ENCODE results near the gene ELP1. TPM values are rescaled to one million over a fixed set of nuclear protein-coding genes. Genes with fewer than 3 reads are reported as not detected.

The ELP1 gene
- total and polyA plus RNA-seq, 2 of the 4 experiments (the other 2 are of a cell fraction) = 20.0 to 43.2 TPM

- no peak overlapping the region for H2BK15ac ChIP-seq (ENCODE audit: low read depth, low read length)
- POLR2A ChIA-PET (ENCODE audit: unreplicated experiment) = no interaction called here
- H3K79me1 ChIP-seq (ENCODE audit: low read depth in 1 of 2, low read length in 2 of 2) = no peaks in the 10 kb centered on the region; a peak in 1 of 4 replicates
- DNase-seq (no peak), ATAC-seq (ENCODE audit: low read depth) (no peak)
- no peak overlapping the region for H4K8ac ChIP-seq (ENCODE audit: low read depth in 2 of 2, low read length in 2 of 2)
- H3K4me2 ChIP-seq (ENCODE audit: low read depth, low read length) = no peak overlapping the region
- no TSS peak for BruUV-seq (replicated peaks)
- H3K18ac ChIP-seq (ENCODE audit: low read depth, low read length) = no peak overlapping the region
- H3K27me3 ChIP-seq (ENCODE audit: control insufficient read depth, insufficient read depth, low read length) = no peaks in the 10 kb centered on the region
- H3K56ac ChIP-seq (ENCODE audit: extremely low read depth, insufficient read depth, low read length) = no peak overlapping the region
- no peak overlapping the region for H4K5ac ChIP-seq (ENCODE audit: low read depth, low read length)
- H3K9me3 ChIP-seq (ENCODE audit: control insufficient read depth, insufficient read depth, low read length) = no peaks in the 10 kb centered on the region
- H3K23ac ChIP-seq (ENCODE audit: low read depth, low read length) = no peak overlapping the region
- no peak overlapping the region for H2AFZ ChIP-seq (replicated peaks; ENCODE audit: low read length, poor library complexity)
- H2AK9ac ChIP-seq (replicated peaks; ENCODE audit: low read depth, low read length, poor library complexity) = no peak overlapping the region
- dilution Hi-C loops (cut with HindIII; ENCODE audit: low sequenced_read_pairs, unreplicated experiment) (no loop called here), intact Hi-C loops (cut with micrococcal nuclease) (no loop called here), in situ Hi-C loops (cut with MboI; ENCODE audit: low sequenced_read_pairs) (no loop called here)
- H3K4me3 ChIP-seq (ENCODE audit: insufficient read depth, low read depth, low read length) = no peak overlapping the region
- no peak overlapping the region for H3K4ac ChIP-seq (ENCODE audit: low read depth, low read length)
- no peak overlapping the region for H3K14ac ChIP-seq (replicated peaks; ENCODE audit: low read depth, low read length)
- no peak overlapping the region for H3K27ac ChIP-seq (ENCODE audit: insufficient read depth, low read length)
- peaks cover 3% of the 10 kb centered on the region; the same call in 1 of the 2 replicates for H3K36me3 ChIP-seq (ENCODE audit: control insufficient read depth, insufficient read depth, low read length)
- CTCF ChIA-PET = no interaction called here
- no peaks in the 10 kb centered on the region for H4K20me1 ChIP-seq (ENCODE audit: insufficient read depth, low read length)
- no peak for TF ChIP-seq CEBPB (IDR thresholded peaks at IDR 0.05; ENCODE audit: low read depth, low read length)
- TF ChIP-seq CHD1 (IDR thresholded peaks at IDR 0.05; ENCODE audit: low read depth, low read length) = no peak
- no peak for TF ChIP-seq NFE2L2 (IDR thresholded peaks at IDR 0.05; ENCODE audit: low read depth, low read length)
- no peak for TF ChIP-seq BHLHE40 (IDR thresholded peaks at IDR 0.05; ENCODE audit: low read depth, low read length)
- no peak for TF ChIP-seq RCOR1 (IDR thresholded peaks at IDR 0.05; ENCODE audit: insufficient replicate concordance, low read length)
- TF ChIP-seq FOS (IDR thresholded peaks at IDR 0.05; ENCODE audit: low read depth, low read length) = no peak
- TF ChIP-seq MAZ (IDR thresholded peaks at IDR 0.05; ENCODE audit: borderline replicate concordance, low read depth, low read length) = no peak
- no peak for TF ChIP-seq POLR2A (IDR thresholded peaks at IDR 0.05; ENCODE audit: low read depth, low read length)
- TF ChIP-seq MAFK (IDR thresholded peaks at IDR 0.05; ENCODE audit: low read depth, low read length) = no peak
- no peak for TF ChIP-seq USF2 (IDR thresholded peaks at IDR 0.05; ENCODE audit: low read depth, low read length)
- TF ChIP-seq RAD21 (IDR thresholded peaks at IDR 0.05; ENCODE audit: low read length) = no peak
- TF ChIP-seq, protein P1, sequence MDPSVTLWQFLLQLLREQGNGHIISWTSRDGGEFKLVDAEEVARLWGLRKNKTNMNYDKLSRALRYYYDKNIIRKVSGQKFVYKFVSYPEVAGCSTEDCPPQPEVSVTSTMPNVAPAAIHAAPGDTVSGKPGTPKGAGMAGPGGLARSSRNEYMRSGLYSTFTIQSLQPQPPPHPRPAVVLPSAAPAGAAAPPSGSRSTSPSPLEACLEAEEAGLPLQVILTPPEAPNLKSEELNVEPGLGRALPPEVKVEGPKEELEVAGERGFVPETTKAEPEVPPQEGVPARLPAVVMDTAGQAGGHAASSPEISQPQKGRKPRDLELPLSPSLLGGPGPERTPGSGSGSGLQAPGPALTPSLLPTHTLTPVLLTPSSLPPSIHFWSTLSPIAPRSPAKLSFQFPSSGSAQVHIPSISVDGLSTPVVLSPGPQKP (IDR thresholded peaks at IDR 0.05; ENCODE audit: borderline replicate concordance, low read depth, low read length) = no peak
- TF ChIP-seq SMC3 (IDR thresholded peaks at IDR 0.05; ENCODE audit: low read depth, low read length) = no peak
- TF ChIP-seq MXI1 (IDR thresholded peaks at IDR 0.05; ENCODE audit: borderline replicate concordance, low read depth, low read length) = no peak
- no peak for TF ChIP-seq CTCF (conservative IDR thresholded peaks at IDR 0.05; ENCODE audit: low read depth, low read length)
- TF ChIP-seq RFX5 (IDR thresholded peaks at IDR 0.05; ENCODE audit: low read depth, low read length) = no peak
- H3K4me1 ChIP-seq (ENCODE audit: control insufficient read depth, insufficient read depth, low read length) = no peaks in the 10 kb centered on the region
- no peak overlapping the region for H2AK5ac ChIP-seq (ENCODE audit: low read depth, low read length)
- no peak overlapping the region for H2BK120ac ChIP-seq (ENCODE audit: low read depth, low read length)
- WGBS, 2 experiments (ENCODE audit: extremely low coverage in 2 of 2, insufficient read length in 1 of 2) = no CpG with 5 or more reads among the region's 6 CpGs
- H2BK5ac ChIP-seq (ENCODE audit: low read depth, low read length, poor library complexity, severe bottlenecking) = no peak overlapping the region
- no peak overlapping the region for H2BK20ac ChIP-seq (ENCODE audit: low read depth, low read length)
- H4K91ac ChIP-seq (ENCODE audit: insufficient read depth, low read depth, low read length) = no peak overlapping the region
- no peak overlapping the region for H3K9ac ChIP-seq (ENCODE audit: low read depth, low read length)
- H3K9me1 ChIP-seq (ENCODE audit: insufficient read depth, low read length) = peaks cover 7% of the 10 kb centered on the region; the same call in 1 of the 2 replicates
Observed at GRCh38 chr9:108960331-108960730, 26.4 kb upstream of the ELP1 start.
